Left lung (tissue), 10 donors: ENCODE measurements around the gene IRF9. TPM values are rescaled to one million over a fixed set of nuclear protein-coding genes. Genes with fewer than 3 reads are reported as not detected.
A peak's percentile ranks its signal among the peaks of the same experiment; 100 is the strongest.

Experiments
- ATAC-seq: fragments of 200-7000 bp; cut with Tn5 transposase; one replicate; pipeline ENCODE4 v1.9.1; 2020; ENCODE audit warnings: moderate library complexity
- DNase-seq, 4 donors: peaks; one replicate each; pipeline ENCODE4 v3.0.0-alpha.2; 2013 to 2020
- H3K27ac ChIP-seq, 2 donors: fragments of 200-600 bp; sonication (generic) in 1 of 2; one replicate each; pipeline versions ENCODE4 v1.5.0 to v1.8.0; 2020 to 2021
- H3K27me3 ChIP-seq, 2 donors: fragments of 200-600 bp; sonication (generic) in 1 of 2; one replicate each; pipeline versions ENCODE4 v1.5.0 to v1.8.0; 2020 to 2021
- H3K36me3 ChIP-seq, 2 donors: fragments of 200-600 bp; sonication (generic) in 1 of 2; one replicate each; pipeline versions ENCODE4 v1.5.0 to v1.8.0; 2020 to 2021
- H3K4me1 ChIP-seq, 2 donors: fragments of 200-600 bp; one replicate each; pipeline ENCODE4 v1.8.0; 2021
- H3K4me3 ChIP-seq, 2 donors: fragments of 200-600 bp; sonication (generic) in 1 of 2; one replicate each; pipeline versions ENCODE4 v1.5.0 to v1.8.0; 2020 to 2021; ENCODE audit warnings: mild to moderate bottlenecking in 1 of 2
- H3K9me3 ChIP-seq, 2 donors: fragments of 200-600 bp; sonication (generic) in 1 of 2; one replicate each; pipeline versions ENCODE4 v1.5.0 to v1.8.0; 2020 to 2021
- CTCF ChIP-seq, 2 donors: fragments of 200-600 bp; sonication (generic) in 1 of 2; IDR thresholded peaks; one replicate each; pipeline versions ENCODE4 v1.5.0 to v1.8.0; 2021; ENCODE audit warnings: antibody characterized with exemption in 2 of 2
- intact Hi-C, 2 donors: fragments of 100-400 bp; cut with DNase I; formaldehyde crosslinking; loops; one replicate each; pipeline versions ENCODE4 v1.11.2 to v1.14.2; 2022
- polyA plus RNA-seq, 6 donors: library from polyadenylated mRNA; unstranded; fragments of 120-200 nt; gene quantifications; one replicate each; pipeline ENCODE4 v1.2.1, GENCODE V29; 2013; ENCODE audit not compliant: insufficient read length in 6 of 6
- total RNA-seq, 2 donors: library from RNA; stranded (reverse); fragmentation: NEBNext Ultra II Directional; extraction: Animal tissue kit (Norgen Biotek cat#: 25700); gene quantifications; one replicate each; pipeline ENCODE4 v1.2.1, GENCODE V29; 2021
- donor health status: DM: no; HTN: yes; CAD: no.
- donor health status: DM: no; HTN: no; CAD: no.

IRF9 gene
- total and polyA plus RNA-seq, 8 donors, result 53.4 to 131 (median 64.3) TPM

- Histone ChIP-seq H3K4me3 (no peak overlapping the region), H3K36me3 (peaks cover 0 to 100% of the 10 kb centered on the region in 2 donors), H3K27ac (no peak overlapping the region), H3K9me3 (no peaks in the 10 kb centered on the region), H3K4me1 (no peaks in the 10 kb centered on the region), H3K27me3 (no peaks in the 10 kb centered on the region)
- DNase-seq (no peak), ATAC-seq (no peak)
- intact Hi-C loops, result no loop called here
- TF ChIP-seq CTCF (IDR thresholded peaks at IDR 0.05), result no peak
Measured at GRCh38 chr14:24177041-24177825, 16.2 kb downstream of the IRF9 start.

DNA sequence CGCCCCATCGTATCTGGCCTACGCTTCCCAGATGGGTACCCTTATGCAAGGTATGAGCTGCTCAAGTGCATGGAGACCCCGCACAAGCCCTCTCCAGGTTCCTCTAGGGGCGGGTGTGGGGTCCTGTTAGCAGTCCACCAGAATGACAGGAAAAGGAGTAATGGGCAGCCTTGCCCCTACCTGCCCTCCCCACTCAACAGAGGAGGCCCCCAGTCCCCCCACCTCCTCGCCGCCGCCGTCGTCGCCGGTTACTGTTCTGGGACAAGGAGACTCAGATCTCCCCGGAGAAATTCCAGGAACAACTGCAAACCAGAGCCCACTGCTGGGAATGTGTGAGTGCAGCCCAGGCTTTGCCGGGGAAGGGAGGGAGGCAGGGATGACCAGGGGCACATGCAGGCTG lies 16.8 kb downstream of the IRF9 start:
- H3K36me3 ChIP-seq, result peaks cover 0 to 100% of the 10 kb centered on the region in 2 donors
- no peaks in the 10 kb centered on the region for H3K9me3 ChIP-seq
- intact Hi-C loops, result no loop called here
- ATAC-seq (no peak), DNase-seq (no peak)
- H3K27me3 ChIP-seq, result no peaks in the 10 kb centered on the region
- H3K4me1 ChIP-seq, result no peaks in the 10 kb centered on the region
- no peak for TF ChIP-seq CTCF (IDR thresholded peaks at IDR 0.05)
- no peak overlapping the region for H3K27ac ChIP-seq
- H3K4me3 ChIP-seq, result no peak overlapping the region

GRCh38 chr14:24178399-24179178 lies 17.5 kb downstream of the IRF9 start:
- Histone ChIP-seq H3K4me1 (no peaks in the 10 kb centered on the region), H3K4me3 (no peak overlapping the region), H3K27me3 (no peaks in the 10 kb centered on the region), H3K36me3 (peaks cover 0 to 100% of the 10 kb centered on the region in 2 donors), H3K27ac (no peak overlapping the region), H3K9me3 (no peaks in the 10 kb centered on the region)
- intact Hi-C loops, result no loop called here
- TF ChIP-seq CTCF (IDR thresholded peaks at IDR 0.05), result no peak
- DNase-seq, result peak in 1 of 4 donors; percentile 18
- ATAC-seq, result no peak

DNA sequence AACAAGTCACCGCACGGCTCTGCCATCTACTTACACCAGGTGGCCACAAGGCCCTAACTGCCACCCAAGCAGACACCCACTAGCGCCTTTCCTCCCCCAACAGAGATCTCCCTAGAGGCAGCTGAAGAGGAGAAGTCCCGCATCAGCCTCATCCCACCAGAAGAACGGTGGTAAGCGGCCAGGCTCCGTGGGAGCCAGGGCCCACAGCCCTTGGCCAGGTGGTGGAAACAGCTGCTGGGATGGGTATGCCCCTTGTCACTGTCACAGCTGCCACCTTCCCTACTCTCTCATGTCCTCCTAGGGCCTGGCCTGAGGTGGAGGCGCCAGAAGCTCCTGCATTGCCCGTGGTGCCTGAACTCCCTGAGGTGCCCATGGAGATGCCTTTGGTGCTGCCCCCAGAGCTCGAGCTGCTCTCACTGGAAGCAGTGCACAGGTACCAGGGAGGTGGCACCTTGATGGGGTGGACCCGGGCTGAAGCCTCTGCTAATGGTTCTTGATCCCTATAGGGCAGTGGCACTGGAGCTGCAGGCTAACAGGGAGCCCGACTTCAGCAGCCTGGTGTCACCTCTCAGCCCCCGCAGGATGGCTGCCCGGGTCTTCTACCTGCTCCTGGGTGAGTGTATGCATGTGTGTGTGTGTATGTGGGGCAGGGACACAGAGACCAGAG lies 18.4 kb downstream of the IRF9 start:
- no peaks in the 10 kb centered on the region for H3K9me3 ChIP-seq
- TF ChIP-seq CTCF (IDR thresholded peaks at IDR 0.05), result no peak
- DNase-seq, result peak in 1 of 4 donors; percentile 49
- no peak for ATAC-seq
- peaks cover 0 to 100% of the 10 kb centered on the region in 2 donors for H3K36me3 ChIP-seq
- no peaks in the 10 kb centered on the region for H3K27me3 ChIP-seq
- H3K4me1 ChIP-seq, result no peaks in the 10 kb centered on the region
- no peak overlapping the region for H3K4me3 ChIP-seq
- no peak overlapping the region for H3K27ac ChIP-seq
- intact Hi-C loops, result no loop called here
